GM18870 (cell line): ENCODE results near the gene SMTNL2.
"Not testable (repeated sequence)": the region's sequence is repeated elsewhere in the genome, so short reads cannot be mapped to it uniquely, and the experiment has no call there.

Experiments
- ATAC-seq: cut with Tn5 transposase; IDR thresholded peaks from one replicate; pipeline ENCODE4 v1.9.1; 2021; ENCODE audit warnings: moderate library complexity; ENCODE audit not compliant: unreplicated experiment

The SMTNL2 gene

DNA sequence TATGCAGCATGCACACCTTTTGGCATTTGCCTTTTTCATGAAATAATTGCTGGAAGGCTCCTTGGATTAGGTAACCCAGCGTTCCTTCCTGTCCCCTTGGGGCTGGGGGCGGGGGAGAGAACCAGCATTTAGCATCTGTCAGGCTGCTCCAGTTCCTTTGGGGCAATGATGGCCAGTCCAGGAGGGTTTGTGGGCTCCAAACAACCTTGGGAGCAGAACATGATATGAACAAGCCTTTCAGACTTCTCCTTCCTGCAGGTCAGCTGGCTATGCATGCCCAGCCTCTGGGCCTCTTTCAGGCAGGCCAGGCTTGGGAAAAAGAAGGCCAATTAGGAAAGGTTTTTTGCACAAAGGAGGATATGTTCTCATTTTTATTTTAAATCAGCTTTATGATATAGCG lies 1.1 kb upstream of the SMTNL2 start:
- no peak for ATAC-seq

DNA sequence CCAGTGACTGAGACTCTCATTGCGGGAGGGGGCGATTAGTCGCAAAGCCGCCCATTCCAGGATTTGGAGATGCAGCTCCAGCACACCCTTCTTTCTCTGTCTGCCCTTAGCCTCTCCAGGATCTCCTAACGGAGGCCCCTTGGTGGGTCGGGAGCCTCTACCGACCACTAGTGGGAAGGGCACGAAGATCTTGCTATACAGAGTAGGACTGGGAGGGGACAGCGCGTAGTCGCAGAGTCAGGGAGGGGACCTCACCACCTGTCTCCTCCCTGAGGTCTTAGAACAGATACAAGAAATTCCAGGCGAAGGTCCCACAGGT lies 588 bp upstream of the SMTNL2 start:
- no peak for ATAC-seq

DNA sequence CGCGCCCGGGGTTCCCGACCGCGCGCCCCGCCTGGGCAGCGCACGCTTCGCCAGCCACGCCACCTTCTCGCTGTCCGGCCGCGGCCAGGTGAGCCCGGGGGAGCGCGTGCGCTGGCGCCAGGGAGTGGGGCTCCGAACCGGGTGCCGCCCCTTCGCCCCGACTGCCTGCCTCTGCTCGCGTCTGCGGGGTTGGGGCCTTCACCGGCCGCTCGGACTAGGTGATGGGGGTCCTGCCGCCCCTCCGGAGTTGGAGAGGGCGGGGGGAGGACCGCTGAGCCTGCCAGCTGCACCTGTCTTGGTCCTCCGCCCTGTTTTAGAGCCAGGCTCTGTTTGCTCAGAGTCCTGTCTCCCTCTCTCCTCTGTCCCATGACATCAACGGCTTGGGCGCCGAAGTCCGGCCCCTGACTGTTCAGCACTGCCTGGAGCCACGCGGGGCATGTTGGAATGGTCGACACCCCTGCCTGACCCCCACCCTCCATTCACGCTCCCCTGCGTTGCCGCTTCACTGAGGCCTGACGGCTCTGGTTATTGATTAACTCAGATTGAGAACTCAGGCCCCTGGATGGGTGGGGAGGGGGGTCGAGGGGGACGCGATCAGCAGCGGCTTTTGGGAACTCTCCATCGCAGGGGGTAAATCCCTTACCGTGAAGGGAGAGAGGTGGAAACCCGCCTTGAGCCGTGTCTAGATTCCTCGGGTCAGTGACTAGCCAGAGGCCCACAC lies 748 bp downstream of the SMTNL2 start:
- ATAC-seq = no peak

DNA sequence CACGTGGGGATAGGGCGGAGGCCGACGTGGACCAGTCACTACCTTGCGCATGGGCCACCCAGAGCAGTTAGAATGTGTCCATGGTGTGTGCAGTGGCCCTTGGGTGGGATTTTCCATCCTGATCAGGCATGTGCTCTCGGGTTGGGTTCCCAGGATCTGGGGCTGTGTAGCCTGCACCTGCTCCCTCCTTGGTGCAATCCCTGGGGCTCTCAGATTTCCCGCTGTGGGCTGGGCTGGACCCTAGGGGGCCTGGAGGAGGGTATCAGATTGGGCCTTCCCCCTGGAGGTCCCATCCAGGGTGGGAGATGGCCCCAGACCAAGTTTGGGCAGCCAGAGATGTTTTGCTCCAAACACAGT lies 1.3 kb downstream of the SMTNL2 start:
- no peak for ATAC-seq

DNA sequence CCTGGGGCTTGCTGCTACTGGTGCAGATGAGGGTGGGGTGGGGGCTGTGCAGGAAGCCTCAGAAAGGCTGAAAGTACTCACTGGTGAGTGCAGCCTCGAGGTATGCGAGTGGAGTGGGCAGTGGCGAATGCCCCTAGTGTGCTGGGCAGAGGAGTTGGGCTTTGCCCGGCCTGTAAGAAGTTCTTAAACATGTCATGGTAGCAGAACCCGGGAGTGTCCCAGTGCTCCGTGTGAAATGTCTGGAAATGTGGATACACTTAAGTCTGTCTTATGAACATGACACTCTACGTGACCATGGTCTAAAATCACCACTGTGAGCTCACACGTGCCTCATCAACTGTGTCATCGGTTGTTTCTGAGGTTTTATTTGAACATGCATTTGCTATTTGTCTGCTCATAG lies 1.7 kb downstream of the SMTNL2 start:
- no peak for ATAC-seq

DNA sequence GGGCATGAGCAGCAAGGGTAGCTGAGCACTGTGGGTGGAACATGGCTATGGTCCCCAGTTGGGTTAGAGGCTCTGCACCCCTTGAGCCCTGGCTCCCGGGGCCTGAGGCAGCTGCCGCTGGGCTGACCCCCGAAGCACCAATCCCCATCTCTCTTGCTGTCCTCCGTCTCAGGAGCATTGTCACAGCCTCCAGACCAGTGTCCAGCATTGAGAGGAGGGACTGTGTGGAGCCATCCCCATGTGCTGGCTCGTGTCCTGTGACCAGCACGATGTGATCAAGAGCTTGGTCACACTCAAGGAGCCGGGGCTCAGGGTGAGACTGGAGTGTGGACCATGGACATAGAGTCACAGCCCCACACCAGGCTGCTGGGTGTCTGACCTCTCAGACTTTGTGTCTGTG lies 2.9 kb downstream of the SMTNL2 start:
- no peak for ATAC-seq

DNA sequence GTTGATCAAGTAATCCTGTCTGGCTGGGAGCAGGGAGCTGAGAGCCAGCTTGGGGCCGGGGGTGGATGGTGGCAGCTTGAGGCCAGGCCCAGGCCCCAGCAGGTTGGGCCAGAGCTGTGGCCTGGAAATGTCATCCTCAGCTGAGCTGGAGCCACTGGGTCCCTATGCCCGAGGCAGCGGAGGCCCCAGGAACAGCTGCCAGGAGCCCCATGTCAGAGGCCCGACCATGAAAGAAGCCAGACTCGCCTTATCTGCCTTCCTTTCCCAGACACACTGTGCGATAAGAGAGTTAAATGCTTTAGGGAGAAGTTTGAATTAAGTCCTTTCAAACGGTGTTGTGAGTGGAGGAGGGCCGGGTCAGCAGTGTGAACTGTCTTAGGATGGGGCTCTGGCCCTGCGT lies 3.5 kb downstream of the SMTNL2 start:
- ATAC-seq = no peak

DNA sequence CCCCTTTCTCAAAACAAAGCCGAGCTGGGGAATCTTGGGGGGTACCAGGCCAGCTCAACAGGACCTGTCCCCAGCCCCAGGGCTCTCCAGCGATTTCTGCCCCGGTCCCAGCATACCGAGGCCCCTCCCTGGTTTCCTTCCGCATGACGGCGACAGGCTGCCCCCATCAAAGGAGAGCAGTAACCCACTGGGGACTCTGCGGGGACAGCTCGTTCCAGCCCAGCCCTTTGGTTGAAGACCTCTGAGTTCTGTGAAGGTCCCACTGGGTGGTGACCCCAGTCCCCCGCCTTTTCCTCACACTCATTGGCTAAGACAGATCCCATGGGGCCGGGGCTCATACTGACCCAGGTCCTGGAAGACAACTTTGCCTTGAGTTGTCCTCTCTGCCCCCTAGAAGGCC lies 4.1 kb downstream of the SMTNL2 start:
- no peak for ATAC-seq

DNA sequence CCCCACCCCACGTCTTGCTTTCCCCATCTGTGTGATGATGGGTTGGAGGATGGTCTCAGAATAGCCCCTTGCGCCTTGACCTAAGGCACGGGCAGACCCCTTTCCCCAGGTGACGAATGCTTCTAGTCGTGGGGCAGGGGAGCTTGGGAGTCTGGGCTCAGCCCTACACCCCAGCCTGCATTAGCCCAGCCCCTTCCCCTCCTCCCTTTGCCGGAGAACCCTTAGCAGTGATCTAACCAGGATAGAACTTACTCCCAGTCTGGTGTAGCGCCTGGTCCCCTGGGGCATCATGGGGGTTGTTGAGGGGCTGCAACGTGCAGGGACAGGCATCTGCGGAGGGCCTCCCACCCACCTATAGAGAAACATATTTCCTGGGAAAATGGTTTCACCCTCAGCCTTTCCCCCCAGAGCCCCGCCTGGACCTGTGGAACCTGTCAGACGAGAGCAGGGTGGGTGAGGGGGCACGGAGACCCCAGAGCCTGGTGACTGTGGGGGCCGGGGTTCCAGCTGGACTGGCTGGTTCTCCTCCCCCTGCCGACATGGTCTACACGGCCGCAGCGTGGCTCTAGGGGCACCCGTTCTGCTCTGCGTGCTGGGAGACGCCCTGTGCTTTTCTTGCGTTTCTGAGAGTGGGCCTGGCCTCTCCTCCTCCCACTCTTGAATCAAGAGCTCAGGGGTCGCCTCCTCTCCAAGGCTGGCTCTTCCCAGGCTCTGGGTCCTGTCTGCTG lies 4.7 kb downstream of the SMTNL2 start:
- ATAC-seq = no peak

DNA sequence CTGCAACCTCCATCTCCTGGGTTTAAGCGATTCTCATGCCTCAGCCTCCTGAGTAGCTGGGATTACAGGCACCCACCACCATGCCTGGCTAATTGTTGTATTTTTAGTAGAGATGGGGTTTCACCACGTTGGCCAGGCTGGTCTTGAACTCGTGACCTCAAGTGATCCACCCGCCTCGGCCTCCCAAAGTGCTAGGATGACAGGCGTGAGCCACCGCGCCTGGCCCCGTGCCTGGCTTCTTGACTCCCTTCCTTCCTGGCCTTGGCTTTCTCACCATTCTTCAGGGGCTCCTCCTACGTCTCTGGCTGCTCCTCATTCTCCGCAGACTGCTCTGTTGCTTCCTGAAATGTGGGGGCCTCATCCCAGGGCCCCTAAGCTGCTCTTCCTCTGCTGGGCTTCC lies 5.7 kb downstream of the SMTNL2 start:
- ATAC-seq = not testable (repeated sequence)

DNA sequence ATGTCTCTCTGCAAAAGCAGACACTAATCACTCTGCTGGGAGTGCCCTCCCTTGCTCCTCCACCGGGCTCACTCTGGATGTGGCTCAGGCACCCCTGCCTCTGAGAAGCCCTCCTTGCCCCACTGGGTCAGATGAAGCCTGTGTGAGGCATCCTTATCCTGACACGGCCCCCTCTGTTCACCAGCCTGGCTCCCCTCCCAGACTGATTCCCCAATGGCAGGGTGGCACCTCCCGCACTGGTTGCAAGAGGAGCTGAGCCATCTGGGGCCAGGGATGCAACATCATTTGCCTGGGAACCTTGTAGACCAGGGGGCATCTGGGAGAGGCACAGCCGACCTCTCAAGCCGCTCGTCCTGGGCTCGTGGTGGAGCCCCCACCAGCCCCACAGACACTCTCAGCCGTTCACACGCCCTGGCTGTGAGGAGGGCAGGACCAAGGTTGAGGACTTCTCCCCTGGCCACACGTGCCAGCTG lies 6.7 kb downstream of the SMTNL2 start:
- no peak for ATAC-seq

DNA sequence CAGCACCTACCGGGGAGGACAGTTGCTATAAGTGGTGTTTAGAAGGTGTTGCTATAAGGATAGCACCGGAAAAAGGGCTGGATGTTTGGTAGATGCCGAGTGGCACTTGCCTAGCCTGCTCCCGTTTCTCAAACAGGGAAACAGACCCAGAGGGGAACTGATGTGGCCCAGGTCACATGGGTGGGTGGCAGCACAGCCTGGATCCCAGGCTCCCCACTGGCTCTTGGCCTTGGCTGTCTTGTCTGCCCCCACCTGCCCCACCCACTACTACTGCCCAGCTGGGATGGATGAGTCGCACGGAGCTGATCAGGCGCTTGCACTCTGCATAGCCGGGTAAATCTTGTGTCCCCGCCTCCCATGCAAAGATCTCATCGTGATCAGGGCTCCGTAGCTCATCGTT lies 7.2 kb downstream of the SMTNL2 start:
- ATAC-seq = no peak

DNA sequence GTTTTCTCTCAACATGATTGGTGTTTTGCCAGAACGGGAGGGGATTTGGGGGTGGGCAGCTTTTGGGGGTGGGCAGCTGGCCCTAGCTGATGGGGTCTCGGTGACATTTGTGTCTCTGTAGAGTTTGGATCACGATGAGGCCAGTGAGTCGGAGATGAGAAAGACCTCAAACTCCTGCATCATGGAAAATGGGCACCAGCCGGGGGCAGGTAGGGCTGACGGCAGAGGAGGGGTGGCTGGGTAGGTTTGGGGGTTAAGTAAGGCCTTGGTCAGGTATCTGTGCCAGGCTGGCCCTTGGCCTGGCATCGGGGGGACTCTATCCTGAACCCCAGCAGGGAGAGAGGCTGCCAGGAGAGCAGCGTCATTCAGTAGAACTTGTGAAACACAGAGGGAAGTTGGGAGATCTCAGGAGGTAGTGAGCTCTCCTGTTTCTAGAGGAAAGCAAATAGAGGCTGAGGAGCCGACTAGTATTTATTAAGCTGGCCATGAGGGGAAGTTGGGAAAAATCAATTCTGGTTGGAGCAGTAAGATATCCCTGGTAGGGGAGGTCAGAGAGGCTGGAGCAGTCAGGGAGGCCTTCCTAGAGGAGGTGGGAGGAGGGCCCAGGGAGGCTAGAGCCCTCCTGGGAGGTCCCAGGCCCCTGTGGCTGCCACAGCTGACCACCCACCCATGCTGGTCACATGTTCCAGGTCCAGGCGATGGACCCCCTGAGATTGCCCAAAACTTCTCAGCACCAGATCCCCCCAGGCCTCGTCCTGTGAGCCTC lies 8.1 kb downstream of the SMTNL2 start:
- no peak for ATAC-seq

DNA sequence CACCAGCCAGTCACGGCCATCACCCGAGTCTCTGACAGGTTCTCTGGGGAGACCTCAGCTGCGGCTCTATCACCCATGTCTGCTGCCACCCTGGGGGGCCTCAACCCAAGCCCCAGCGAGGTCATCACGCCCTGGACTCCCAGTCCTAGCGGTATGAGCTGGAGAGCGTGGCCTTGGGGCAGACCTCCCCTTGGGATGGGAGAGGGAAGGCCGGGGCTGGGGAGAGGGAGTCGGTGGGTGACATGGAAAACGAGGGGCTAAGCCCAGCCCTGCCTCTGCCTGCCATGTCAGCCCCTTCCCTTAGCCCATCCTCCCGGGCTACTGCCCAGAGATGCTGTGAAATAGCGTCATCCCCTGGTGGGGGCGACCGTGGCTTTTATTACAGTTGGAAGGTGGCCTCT lies 8.7 kb downstream of the SMTNL2 start:
- ATAC-seq = no peak

DNA sequence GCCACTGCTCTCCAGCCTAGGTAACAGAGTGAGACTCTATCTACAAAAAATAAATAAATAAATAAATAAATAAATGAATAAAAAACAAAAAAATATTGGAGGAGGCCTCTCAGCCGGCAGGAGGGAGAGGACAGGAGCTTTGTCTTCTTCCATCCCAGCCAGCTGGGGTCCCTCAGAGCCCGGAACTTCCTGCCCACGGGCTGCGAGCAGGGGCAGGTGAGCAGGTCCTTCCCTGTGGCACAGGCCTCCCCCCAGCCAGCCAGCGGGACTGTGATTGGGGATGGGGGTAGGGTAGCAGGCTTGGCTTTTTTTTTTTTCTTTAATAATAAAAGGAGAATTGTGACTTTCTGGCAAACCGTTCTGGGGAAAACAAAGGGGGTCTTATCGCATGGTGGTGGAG lies 10.1 kb downstream of the SMTNL2 start:
- no peak for ATAC-seq

DNA sequence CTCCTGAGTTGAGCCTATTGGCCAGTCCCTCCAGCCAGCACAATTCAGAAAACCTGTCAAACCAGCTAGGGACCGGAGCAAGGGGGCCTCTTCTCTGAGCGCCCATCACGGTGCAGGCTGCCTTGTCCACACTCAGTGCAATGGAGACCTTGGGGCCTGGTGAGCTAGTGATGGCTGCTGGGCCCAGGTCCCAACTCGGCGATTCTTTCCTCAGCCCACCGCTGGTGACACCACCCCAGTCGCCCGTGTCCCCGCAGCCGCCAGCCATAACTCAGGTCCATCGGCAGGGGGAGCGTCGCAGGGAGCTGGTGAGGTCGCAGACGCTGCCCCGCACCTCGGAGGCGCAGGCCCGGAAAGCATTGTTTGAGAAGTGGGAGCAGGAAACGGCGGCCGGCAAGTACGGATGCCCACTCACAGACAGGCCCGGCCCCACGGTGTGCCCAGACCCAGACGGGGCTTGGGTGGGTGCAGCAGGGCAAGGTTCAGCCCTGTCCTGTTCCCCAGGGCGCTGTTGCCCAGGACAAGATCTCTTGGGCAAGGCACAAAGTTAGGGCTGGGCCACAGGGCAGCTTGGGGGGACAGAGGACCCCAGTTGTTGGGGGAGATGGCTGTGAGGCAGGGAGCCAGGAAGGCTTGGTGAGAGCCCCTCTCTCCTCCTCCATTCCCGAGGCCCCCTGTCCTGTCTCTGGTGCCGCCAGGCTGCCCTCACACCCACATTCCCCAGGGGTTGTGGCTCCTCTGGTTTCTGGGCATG lies 10.8 kb downstream of the SMTNL2 start:
- ATAC-seq = no peak

DNA sequence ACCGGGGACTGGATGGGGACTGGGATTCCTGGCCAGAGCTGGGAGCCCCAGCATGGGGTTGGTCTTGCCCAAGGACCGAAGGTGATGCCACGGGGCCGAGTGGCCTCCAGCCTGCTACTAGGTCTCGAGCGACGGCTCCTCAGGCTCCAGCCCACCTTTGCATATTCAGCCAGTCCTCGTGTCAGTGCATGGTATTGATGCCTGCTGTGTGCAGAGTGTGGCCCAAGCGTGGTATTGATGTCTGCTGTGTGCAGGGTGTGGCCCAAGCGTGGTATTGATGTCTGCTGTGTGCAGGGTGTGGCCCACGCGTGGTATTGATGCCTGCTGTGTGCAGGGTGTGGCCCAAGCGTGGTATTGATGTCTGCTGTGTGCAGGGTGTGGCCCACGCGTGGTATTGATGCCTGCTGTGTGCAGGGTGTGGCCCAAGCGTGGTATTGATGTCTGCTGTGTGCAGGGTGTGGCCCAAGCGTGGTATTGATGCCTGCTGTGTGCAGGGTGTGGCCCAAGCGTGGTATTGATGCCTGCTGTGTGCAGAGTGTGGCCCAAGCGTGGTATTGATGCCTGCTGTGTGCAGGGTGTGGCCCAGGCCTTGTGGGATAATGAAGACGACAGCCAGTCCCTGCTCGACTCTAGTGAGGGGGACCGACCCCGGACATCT lies 11.5 kb downstream of the SMTNL2 start:
- not testable (repeated sequence) for ATAC-seq

DNA sequence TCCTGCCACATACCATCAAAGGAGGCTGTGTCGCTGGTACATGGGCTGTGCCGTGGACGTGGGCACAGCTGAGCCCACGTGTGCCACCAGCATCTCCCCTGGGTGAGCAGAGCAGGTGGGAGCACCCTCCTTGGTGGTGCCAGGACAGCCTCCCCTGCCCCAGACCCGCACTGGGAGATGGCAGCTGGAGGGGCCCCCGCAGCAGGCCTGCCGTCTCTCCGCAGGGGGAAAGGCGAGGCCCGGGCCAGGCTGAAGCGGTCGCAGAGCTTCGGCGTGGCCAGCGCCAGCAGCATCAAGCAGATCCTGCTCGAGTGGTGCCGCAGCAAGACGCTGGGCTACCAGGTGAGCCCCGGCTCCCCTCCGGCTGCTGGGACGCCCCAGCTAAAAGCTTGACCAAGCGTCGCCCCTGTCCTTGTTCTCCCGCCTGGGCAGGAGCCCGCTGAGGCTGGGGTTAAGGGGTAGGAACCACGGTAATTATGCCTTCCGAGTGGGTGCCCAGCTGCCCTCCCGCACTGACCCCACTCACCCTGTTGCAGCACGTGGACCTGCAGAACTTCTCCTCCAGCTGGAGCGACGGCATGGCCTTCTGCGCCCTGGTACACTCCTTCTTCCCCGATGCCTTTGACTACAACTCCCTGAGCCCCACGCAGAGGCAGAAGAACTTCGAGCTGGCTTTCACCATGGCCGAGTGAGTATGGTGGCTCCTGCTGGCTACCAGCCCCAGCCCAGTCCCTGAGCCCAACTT lies 12.5 kb downstream of the SMTNL2 start:
- ATAC-seq = no peak

DNA sequence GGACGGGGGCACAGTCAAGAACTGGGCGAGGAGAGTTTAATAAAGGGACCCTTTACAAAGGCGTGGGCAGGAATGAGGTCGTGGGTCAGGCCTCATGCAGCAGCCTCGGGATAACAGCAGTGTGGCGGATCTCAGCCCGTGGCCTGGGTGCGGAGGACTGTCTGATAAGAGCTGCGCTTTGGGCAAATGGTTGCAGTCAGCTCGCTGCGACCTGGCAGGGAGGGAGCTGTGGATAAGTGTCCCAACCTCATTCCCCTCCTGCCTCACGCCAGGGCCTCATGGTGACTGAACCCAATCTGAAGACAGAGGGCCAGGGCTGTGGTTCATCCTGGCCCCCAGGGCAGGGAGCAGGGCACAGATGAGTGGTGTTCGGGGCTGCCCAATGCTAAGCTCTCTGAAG lies 13.6 kb downstream of the SMTNL2 start:
- no peak for ATAC-seq
